Endothelial cell of umbilical vein (primary cell): ENCODE measurements around the gene MIER2. TPM values are rescaled to one million over a fixed set of nuclear protein-coding genes. Genes with fewer than 3 reads are reported as not detected.

Experiments
- BruUV-seq: library from RNA; stranded (reverse); fragments of 400-500 nt; replicated peaks from 2 replicates; lab custom pipeline; 2021; lab: Mats Ljungman, UMichigan
- CTCF ChIA-PET: fragments of 300-600, 350-600 bp; sonication (Branson Sonifier 250); formaldehyde crosslinking; loops from one replicate; lab custom pipeline; 2021; ENCODE audit warnings: antibody characterized with exemption, inconsistent platforms; lab: Charles Lee
- POLR2A ChIA-PET: fragments of 300-600, 350-600 bp; sonication (Branson Sonifier 250); formaldehyde crosslinking; loops from one replicate; lab custom pipeline; 2021; ENCODE audit warnings: antibody characterized with exemption, inconsistent platforms; lab: Charles Lee
- DNase-seq: peaks from one replicate; pipeline ENCODE4 v3.0.0-alpha.2; 2011; ENCODE audit warnings: low read depth, low spot score
- FAIRE-seq: peaks from 2 replicates; lab custom pipeline; 2011; peaks lifted over from hg19 to GRCh38; lab: Jason Lieb, UNC
- H2AFZ ChIP-seq: 2 replicates; pipeline ENCODE4 v1.6.0; 2012; ENCODE audit warnings: low read depth, low read length, control low read depth, inconsistent platforms
- H3K27ac ChIP-seq: 2 replicates; pipeline ENCODE4 v1.5.1; 2011; ENCODE audit warnings: low read depth, mild to moderate bottlenecking, control low read depth, low read length, moderate library complexity; ENCODE audit not compliant: insufficient read depth
- H3K27me3 ChIP-seq, 2 experiments: 2 replicates each; pipeline versions ENCODE4 v1.6.0 to v1.6.1; 2011; ENCODE audit warnings: low read length in 2 of 2, mixed read lengths in 1 of 2; ENCODE audit not compliant: control insufficient read depth in 2 of 2, insufficient read depth in 2 of 2
- H3K36me3 ChIP-seq, 2 experiments: 2 replicates in 1 of 2; 3 replicates in 1 of 2; pipeline ENCODE4 v1.5.1; 2011; ENCODE audit warnings: low read length in 2 of 2, mild to moderate bottlenecking in 1 of 2, moderate library complexity in 1 of 2; ENCODE audit not compliant: control insufficient read depth in 2 of 2, insufficient read depth in 2 of 2; ENCODE audit errors: extremely low read depth in 1 of 2
- H3K4me1 ChIP-seq: 3 replicates; pipeline ENCODE4 v1.5.1; 2011; ENCODE audit warnings: mild to moderate bottlenecking, low read length; ENCODE audit not compliant: control insufficient read depth, insufficient read depth; ENCODE audit errors: extremely low read depth
- H3K4me2 ChIP-seq: 2 replicates; pipeline ENCODE4 v1.6.1; 2011; ENCODE audit warnings: low read length, control low read depth, mixed read lengths; ENCODE audit not compliant: insufficient read depth
- H3K4me3 ChIP-seq, 3 experiments: fragments of 200-600 bp in 1 of 3; sonication (generic), shearing (Covaris generic) in 1 of 3; replicated peaks in 1 of 3; 2 replicates each; pipeline ENCODE4 v1.5.1; 2011 to 2016; ENCODE audit warnings: control low read depth in 3 of 3, low read length in 3 of 3, mild to moderate bottlenecking in 2 of 3, inconsistent platforms in 1 of 3, low read depth in 1 of 3, moderate library complexity in 1 of 3; ENCODE audit not compliant: insufficient read depth in 1 of 3
- H3K79me2 ChIP-seq: 2 replicates; pipeline ENCODE4 v1.6.0; 2012; ENCODE audit warnings: low read length, inconsistent platforms; ENCODE audit not compliant: control insufficient read depth, insufficient read depth
- H3K9ac ChIP-seq: replicated peaks from 2 replicates; pipeline ENCODE3; 2011; ENCODE audit warnings: low read length, control low read depth; ENCODE audit not compliant: insufficient read depth; ENCODE audit errors: extremely low read depth
- H3K9me1 ChIP-seq: replicated peaks from 3 replicates; pipeline ENCODE4 v1.6.0; 2011; ENCODE audit warnings: mild to moderate bottlenecking, low read length; ENCODE audit not compliant: control insufficient read depth, insufficient read depth; ENCODE audit errors: extremely low read depth
- H3K9me3 ChIP-seq: replicated peaks from 2 replicates; pipeline ENCODE4 v1.5.1; 2012; ENCODE audit warnings: low read length, inconsistent platforms; ENCODE audit not compliant: control insufficient read depth, insufficient read depth
- H4K20me1 ChIP-seq: replicated peaks from 2 replicates; pipeline ENCODE3; 2011; ENCODE audit warnings: mild to moderate bottlenecking, low read length; ENCODE audit not compliant: control insufficient read depth, insufficient read depth; ENCODE audit errors: extremely low read depth
- CTCF ChIP-seq, 2 donors: IDR thresholded peaks; 1 replicate in 1 of 2; 2 replicates in 1 of 2; pipeline ENCODE4 v1.5.1; 2011; ENCODE audit warnings: low read length in 2 of 2, mild to moderate bottlenecking in 2 of 2, moderate library complexity in 2 of 2, control low read depth in 1 of 2, inconsistent platforms in 1 of 2, low read depth in 1 of 2; ENCODE audit not compliant: insufficient read depth in 1 of 2; ENCODE audit errors: extremely low read depth in 1 of 2
- EZH2 ChIP-seq: IDR thresholded peaks from 2 replicates; pipeline ENCODE4 v1.6.1; 2012; ENCODE audit warnings: borderline replicate concordance, low read depth, mild to moderate bottlenecking, moderate library complexity, low read length, inconsistent platforms; ENCODE audit not compliant: severe bottlenecking
- FOS ChIP-seq: IDR thresholded peaks from 2 replicates; pipeline ENCODE4 v1.6.1; 2011; ENCODE audit warnings: mild to moderate bottlenecking, low read length, moderate library complexity, borderline replicate concordance; ENCODE audit not compliant: insufficient read depth
- GATA2 ChIP-seq: IDR thresholded peaks from 2 replicates; pipeline ENCODE4 v1.7.0; 2011; ENCODE audit warnings: low read depth, mild to moderate bottlenecking, moderate library complexity, mixed read lengths, low read length; ENCODE audit not compliant: insufficient read length, insufficient read depth
- JUN ChIP-seq: IDR thresholded peaks from 2 replicates; pipeline ENCODE4 v1.6.1; 2011; ENCODE audit warnings: borderline replicate concordance, low read depth; ENCODE audit not compliant: insufficient read length, insufficient read depth
- MAX ChIP-seq: IDR thresholded peaks from 2 replicates; pipeline ENCODE4 v1.6.1; 2011; ENCODE audit not compliant: insufficient read depth, insufficient read length
- MYC ChIP-seq: IDR thresholded peaks from one replicate; pipeline ENCODE4 v1.6.1; 2011; ENCODE audit warnings: mild to moderate bottlenecking, low read depth, low read length
- POLR2A ChIP-seq: IDR thresholded peaks from 2 replicates; pipeline ENCODE4 v1.6.1; 2012; ENCODE audit warnings: low read depth, mild to moderate bottlenecking, control low read depth, low read length
- POLR2AphosphoS5 ChIP-seq: IDR thresholded peaks from 2 replicates; pipeline ENCODE4 v1.6.1; 2012; ENCODE audit warnings: low read depth, mild to moderate bottlenecking, control low read depth, low read length, moderate library complexity; ENCODE audit not compliant: insufficient read depth
- dilution Hi-C: fragments of 300-500 bp; cut with MboI; formaldehyde crosslinking; loops from one replicate; pipeline ENCODE4 v1.15.0; 2019; ENCODE audit warnings: low sequenced_read_pairs; ENCODE audit not compliant: extremely low pct_ligation_motif_present
- intact Hi-C: fragments of 100-400 bp; cut with micrococcal nuclease; formaldehyde crosslinking; loops from one replicate; pipeline ENCODE4 v1.10.0; 2022
- polyA plus RNA-seq, 4 experiments: library from polyadenylated mRNA; depleted of rRNA in 3 of 4; stranded (reverse) in 3 of 4; unstranded in 1 of 4; fragments of >200 nt; gene quantifications; 2 replicates each; pipeline versions ENCODE4 v1.2.1 to v1.2.3, GENCODE V29; 2011 to 2012; ENCODE audit warnings: missing spikeins in 1 of 4
- total RNA-seq: library from RNA; stranded (reverse); gene quantifications from 2 replicates; pipeline ENCODE4 v1.2.3, GENCODE V29; 2021

The MIER2 gene
- total and polyA plus RNA-seq, 2 donors (not counting 3 experiments of a cell fraction or from before 2014, with no cell fraction given), result 20.3 to 44.9 TPM

GRCh38 chr19:327291-328024 is 17.1 kb downstream of the MIER2 start:
- no peaks in the 10 kb centered on the region for H4K20me1 ChIP-seq
- intact Hi-C loops, result no loop called here
- peaks cover 30% of the 10 kb centered on the region for H3K79me2 ChIP-seq
- H3K4me3 ChIP-seq, result no peak overlapping the region
- peaks cover 12 to 44% of the 10 kb centered on the region in 2 experiments for H3K36me3 ChIP-seq
- no peaks in the 10 kb centered on the region for H3K9me3 ChIP-seq
- no peaks in the 10 kb centered on the region for H3K4me1 ChIP-seq
- H3K9ac ChIP-seq, result no peak overlapping the region
- no peak overlapping the region for H3K4me2 ChIP-seq
- no peaks in the 10 kb centered on the region for H3K27me3 ChIP-seq
- CTCF ChIA-PET, result no interaction called here
- no peak overlapping the region for H3K27ac ChIP-seq
- dilution Hi-C loops, result no loop called here
- FAIRE-seq (no peak), DNase-seq (no peak)
- no peak overlapping the region for H2AFZ ChIP-seq
- H3K9me1 ChIP-seq, result no peaks in the 10 kb centered on the region
- no TSS peak for BruUV-seq
- POLR2A ChIA-PET, result no interaction called here
- no peak for TF ChIP-seq EZH2
- TF ChIP-seq FOS, result no peak

- Histone ChIP-seq H4K20me1 (no peaks in the 10 kb centered on the region), H3K4me2 (no peak overlapping the region), H3K9me1 (no peaks in the 10 kb centered on the region), H3K27ac (no peak overlapping the region), H3K9ac (no peak overlapping the region), H3K4me1 (no peaks in the 10 kb centered on the region), H3K36me3 (peaks cover 12 to 46% of the 10 kb centered on the region in 2 experiments), H3K79me2 (peaks cover 33% of the 10 kb centered on the region), H2AFZ (no peak overlapping the region), H3K27me3 (no peaks in the 10 kb centered on the region), H3K9me3 (no peaks in the 10 kb centered on the region), H3K4me3 (no peak overlapping the region)
- DNase-seq (no peak), FAIRE-seq (no peak)
- POLR2A ChIA-PET, result no interaction called here
- intact Hi-C loops (no loop called here), dilution Hi-C loops (no loop called here)
- CTCF ChIA-PET, result no interaction called here
- TF ChIP-seq MYC (no peak), EZH2 (no peak), CTCF (IDR thresholded peaks at IDR 0.05; ENCODE audit: extremely low read depth in 1 of 2, insufficient read depth in 1 of 2, low read depth in 1 of 2, low read length in 2 of 2) (no peak), MAX (no peak), JUN (no peak), GATA2 (no peak), POLR2AphosphoS5 (no peak), POLR2A (no peak), FOS (no peak)
- no TSS peak for BruUV-seq
Measured at GRCh38 chr19:326871-327270, 17.7 kb downstream of the MIER2 start.
